ENCODE results near the gene PGAM5. TPM values are rescaled to one million over a fixed set of nuclear protein-coding genes. Genes with fewer than 3 reads are reported as not detected.
A peak's percentile ranks its signal among the peaks of the same experiment; 100 is the strongest.

PGAM5 gene
- polyA plus RNA-seq, 3 donors: 7.0 to 10.3 (median 9.6) TPM

GRCh38 chr12:132759359-132759758 lies 48.7 kb downstream of the PGAM5 start:
- Histone ChIP-seq H3K27me3 (ENCODE audit: control insufficient read depth in 2 of 2, insufficient read depth in 2 of 2, low read length in 2 of 2) (no peaks in the 10 kb centered on the region), H3K9ac (ENCODE audit: insufficient read depth, low read length, poor library complexity, severe bottlenecking) (no peak overlapping the region), H2AFZ (ENCODE audit: insufficient read depth, low read depth, low read length, poor library complexity, severe bottlenecking) (no peak overlapping the region), H3K4me3 (replicated peaks in 1 of 3; ENCODE audit: low read depth in 2 of 3, low read length in 3 of 3) (no peak overlapping the region), H3K4me2 (replicated peaks; ENCODE audit: extremely low read depth, low read length, poor library complexity, severe bottlenecking) (no peak overlapping the region), H4K20me1 (ENCODE audit: insufficient read depth, low read length) (peaks cover 52% of the 10 kb centered on the region), H3K4me1 (ENCODE audit: control insufficient read depth in 1 of 2, insufficient read depth in 2 of 2, low read length in 2 of 2) (peaks cover 21 to 28% of the 10 kb centered on the region in 2 donors), H3K36me3 (replicated peaks in 1 of 2; ENCODE audit: control insufficient read depth in 1 of 2, insufficient read depth in 2 of 2, low read length in 2 of 2) (peaks cover 16 to 38% of the 10 kb centered on the region in 2 donors), H3K9me3 (replicated peaks in 1 of 2; ENCODE audit: control insufficient read depth in 1 of 2, insufficient read depth in 1 of 2, low read length in 2 of 2) (no peaks in the 10 kb centered on the region), H3K79me2 (ENCODE audit: insufficient read depth, low read length) (peaks cover 83% of the 10 kb centered on the region), H3K27ac (ENCODE audit: low read depth in 1 of 2, low read length in 2 of 2) (no peak overlapping the region)
- H3K4me3 Mint-ChIP-seq: no peak overlapping the region
- WGBS (ENCODE audit: insufficient coverage): 100% methylated on average over 4 of the region's 8 CpGs
- H3K4me1 Mint-ChIP-seq: peaks cover 21% of the 10 kb centered on the region
- peaks cover 0 to 1% (median 0%) of the 10 kb centered on the region in 7 donors for H3K9me3 Mint-ChIP-seq
- no peaks in the 10 kb centered on the region for H3K27me3 Mint-ChIP-seq (ENCODE audit: low read depth in 3 of 3)
- peak overlapping the region in 1 of 7 donors; percentile 97 for H3K27ac Mint-ChIP-seq
- DNase-seq: no peak
- intact Hi-C loops (cut with micrococcal nuclease): no loop called here
- no peak for TF ChIP-seq CTCF (IDR thresholded peaks at IDR 0.05)
- peaks cover 17 to 43% of the 10 kb centered on the region in 2 donors for H3K36me3 Mint-ChIP-seq

- peak within 1 kb of the TSS; percentile 91 for H3K9ac ChIP-seq (ENCODE audit: insufficient read depth, low read length, poor library complexity, severe bottlenecking)
- peak within 1 kb of the TSS; percentile 83 to 95 (median 84) for H3K4me3 ChIP-seq (replicated peaks in 1 of 3; ENCODE audit: low read depth in 2 of 3, low read length in 3 of 3)
- peaks cover 9 to 26% of the 10 kb centered on the region in 2 donors for H3K36me3 Mint-ChIP-seq
- peaks cover 64% of the 10 kb centered on the region for H3K79me2 ChIP-seq (ENCODE audit: insufficient read depth, low read length)
- no peaks in the 10 kb centered on the region for H3K9me3 ChIP-seq (replicated peaks in 1 of 2; ENCODE audit: control insufficient read depth in 1 of 2, insufficient read depth in 1 of 2, low read length in 2 of 2)
- H3K4me2 ChIP-seq (replicated peaks; ENCODE audit: extremely low read depth, low read length, poor library complexity, severe bottlenecking): peak within 1 kb of the TSS; percentile 88
- peaks cover 30% of the 10 kb centered on the region for H3K4me1 Mint-ChIP-seq
- peak within 1 kb of the TSS; percentile 85 to 91 for H3K27ac ChIP-seq (ENCODE audit: low read depth in 1 of 2, low read length in 2 of 2)
- peak in 2 of 3 donors; percentile 37 to 48 for DNase-seq
- H3K27me3 ChIP-seq (ENCODE audit: control insufficient read depth in 2 of 2, insufficient read depth in 2 of 2, low read length in 2 of 2): no peaks in the 10 kb centered on the region
- intact Hi-C loops (cut with micrococcal nuclease): loop anchor here (5.0 to 10.0 kb wide), 3 partner anchors 49 to 124 kb away; partner anchors contain the start of genes CHFR (in 1 of the 2), GOLGA3 (in 1 of the 2) and PGAM5 (in 1 of the 2)
- peaks cover 27 to 40% of the 10 kb centered on the region in 2 donors for H3K4me1 ChIP-seq (ENCODE audit: control insufficient read depth in 1 of 2, insufficient read depth in 2 of 2, low read length in 2 of 2)
- TF ChIP-seq CTCF (IDR thresholded peaks at IDR 0.05): no peak
- H3K27me3 Mint-ChIP-seq (ENCODE audit: low read depth in 3 of 3): peaks cover 0 to 2% (median 0%) of the 10 kb centered on the region in 3 donors
- H3K27ac Mint-ChIP-seq: peak within 1 kb of the TSS; percentile 92 to 97 (median 94)
- H3K9me3 Mint-ChIP-seq: peaks cover 0 to 1% (median 0%) of the 10 kb centered on the region in 7 donors
- peak within 1 kb of the TSS; percentile 87 for H2AFZ ChIP-seq (ENCODE audit: insufficient read depth, low read depth, low read length, poor library complexity, severe bottlenecking)
- H4K20me1 ChIP-seq (ENCODE audit: insufficient read depth, low read length): peaks cover 39% of the 10 kb centered on the region
- H3K4me3 Mint-ChIP-seq: peak within 1 kb of the TSS; percentile 84 to 97
- under 1% methylated on average over 97 of the region's 97 CpGs for WGBS (ENCODE audit: insufficient coverage)
- peaks cover 8 to 28% of the 10 kb centered on the region in 2 donors for H3K36me3 ChIP-seq (replicated peaks in 1 of 2; ENCODE audit: control insufficient read depth in 1 of 2, insufficient read depth in 2 of 2, low read length in 2 of 2)
Observed at GRCh38 chr12:132761032-132761920, 50.6 kb downstream of the PGAM5 start, which contains the start of gene ANKLE2. Gene ANKLE2, minus strand, starts transcription at chr12:132761832. Its CDS starts 34 bp downstream, at chr12:132761798.

Measured in CD14-positive monocyte (primary cell).